NCI-H1092 (cell line): ENCODE measurements around the gene AADAT.
"Not testable (repeated sequence)": the region's sequence is repeated elsewhere in the genome, so short reads cannot be mapped to it uniquely, and the experiment has no call there.

ENCODE experiments used
- DNase-seq: peaks from one replicate; lab custom pipeline; 2025; lab: John Stamatoyannopoulos, UW

Gene AADAT

GRCh38 chr4:170089274-170089667 is 485 bp downstream of the AADAT start:
- peak; percentile 40 for DNase-seq

- DNase-seq, result no peak
These were observed 1.0 kb downstream of the AADAT start for GRCh38 chr4:170088716-170089115.

DNA sequence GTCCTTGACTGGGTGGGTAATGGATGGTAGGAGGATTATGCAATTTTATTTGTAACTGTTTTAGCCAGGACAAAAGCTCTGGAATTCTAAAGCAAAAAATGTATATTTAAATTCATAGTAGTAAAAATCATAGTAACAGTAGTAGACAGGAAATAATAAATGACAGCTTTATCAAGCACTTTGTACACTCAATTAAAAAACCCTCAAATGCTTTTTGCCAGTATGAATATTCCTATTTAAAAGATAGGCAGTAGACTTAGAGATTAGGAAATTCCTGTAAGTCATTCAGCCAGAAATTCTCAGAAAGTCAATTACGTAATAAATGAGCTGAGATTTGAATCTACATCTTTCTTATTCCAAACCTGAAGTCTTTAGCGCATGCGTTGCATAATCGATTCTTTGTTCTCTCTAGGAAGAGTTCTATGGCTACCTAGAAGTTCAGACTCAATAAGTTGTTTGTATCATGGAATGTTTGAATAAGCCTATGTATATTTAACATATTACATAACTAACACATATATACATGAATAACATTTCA is 2.5 kb downstream of the AADAT start:
- DNase-seq, result no peak

- DNase-seq, result no peak
These were observed 6.2 kb downstream of the AADAT start for GRCh38 chr4:170083541-170083940.

DNA sequence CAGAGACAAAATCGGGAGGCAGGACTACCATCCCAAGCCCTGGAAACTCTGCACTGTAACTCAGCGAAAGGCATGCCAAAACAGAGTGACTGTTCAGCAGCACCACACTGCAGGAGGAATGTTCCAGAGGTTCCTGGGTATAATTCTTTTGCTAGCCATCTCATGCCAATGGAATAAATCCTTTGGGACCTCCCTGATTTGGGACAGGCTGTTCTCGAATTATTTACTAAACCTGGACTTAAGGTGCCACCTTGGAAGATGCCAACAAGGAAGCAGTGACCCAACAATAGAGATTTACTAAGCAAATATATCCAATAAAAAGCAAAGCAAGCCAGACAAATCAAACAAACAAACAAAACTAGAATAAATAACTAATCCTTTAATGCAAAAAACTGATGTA is 9.3 kb downstream of the AADAT start:
- DNase-seq, result no peak

DNA sequence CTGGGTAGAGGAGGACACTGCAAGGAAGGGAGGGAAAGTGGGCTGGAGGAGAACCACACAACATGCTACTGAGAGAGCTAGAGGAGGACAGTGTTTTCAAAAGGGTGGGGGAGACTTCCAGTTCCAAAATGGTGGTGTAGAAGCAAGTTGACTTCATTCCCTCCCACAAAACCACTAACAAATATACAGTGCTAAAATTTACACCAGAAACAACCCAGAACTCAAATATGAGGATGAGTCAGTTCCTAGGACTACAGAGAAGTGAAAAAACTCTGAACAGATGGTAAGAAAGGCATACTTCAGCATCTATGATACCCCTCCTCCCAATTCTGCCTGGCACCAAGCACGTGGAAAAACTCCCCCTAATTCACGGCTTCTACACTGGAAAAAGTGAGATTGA is 9.8 kb downstream of the AADAT start:
- DNase-seq, result no peak

DNA sequence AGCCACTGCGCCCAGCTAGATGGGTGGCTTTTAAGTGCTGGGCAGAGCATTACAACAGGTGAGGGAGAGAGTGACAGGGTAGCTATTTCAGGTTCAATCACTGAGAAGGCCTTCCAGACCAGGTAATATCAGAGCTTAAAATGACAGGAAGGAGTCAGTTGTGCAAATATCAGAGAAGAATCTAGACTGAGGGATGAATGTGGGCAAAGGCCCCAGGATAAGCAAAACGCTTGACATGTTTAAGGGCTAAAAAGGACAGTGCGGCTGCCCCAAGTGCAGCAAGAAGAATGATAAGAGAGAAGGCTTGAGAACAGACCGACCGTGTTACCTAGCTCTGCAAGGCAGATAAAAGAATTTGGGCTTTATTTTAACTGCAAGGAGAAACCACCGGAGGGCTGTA is 18.6 kb downstream of the AADAT start:
- DNase-seq, result no peak

- DNase-seq, result no peak
These were observed 21.2 kb downstream of the AADAT start for GRCh38 chr4:170068438-170069128.

- DNase-seq, result no peak
These were observed 30.3 kb downstream of the AADAT start for GRCh38 chr4:170059421-170059820.

GRCh38 chr4:170058826-170059225 is 30.9 kb downstream of the AADAT start:
- no peak for DNase-seq

DNA sequence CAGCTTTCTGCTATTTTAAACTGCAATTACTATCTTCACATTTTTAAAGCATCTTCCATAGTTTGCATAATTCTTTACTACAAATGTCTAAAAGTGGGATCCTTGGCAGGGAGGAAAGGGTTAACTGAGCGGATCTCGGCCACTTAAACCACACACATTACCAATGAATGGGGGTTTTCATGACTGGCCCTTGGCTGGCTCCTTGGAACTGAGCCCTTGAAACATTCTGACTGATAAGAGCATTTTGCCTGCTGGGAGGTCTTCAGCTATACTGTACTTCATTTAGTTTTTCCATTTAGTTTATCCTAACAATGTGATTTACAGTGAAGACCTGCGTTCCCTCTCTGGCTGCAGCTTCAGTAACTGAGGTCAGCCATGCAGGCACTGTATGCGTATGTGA is 31.9 kb downstream of the AADAT start:
- DNase-seq, result no peak

DNA sequence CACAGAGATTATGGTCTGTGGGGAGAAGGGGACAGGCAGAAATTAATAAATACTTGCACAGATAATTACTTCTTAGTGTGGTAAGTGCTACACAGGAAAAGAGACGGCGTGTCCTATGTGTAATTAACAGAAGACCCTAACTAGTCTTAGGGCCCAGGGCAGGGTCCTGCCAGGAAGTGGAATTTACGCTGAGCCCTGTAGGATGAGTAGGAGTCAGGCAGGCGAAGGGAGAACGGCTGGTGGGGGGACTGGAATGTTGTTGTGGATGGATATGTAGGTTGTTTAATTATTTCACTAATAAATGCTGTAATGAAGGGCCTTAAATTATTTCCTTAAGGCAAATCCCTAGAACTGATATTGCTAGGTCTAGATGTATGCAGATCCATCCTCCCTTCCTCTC is 36.8 kb downstream of the AADAT start:
- DNase-seq, result no peak

- no peak for DNase-seq
These were observed 38.4 kb downstream of the AADAT start for GRCh38 chr4:170051402-170051801.

DNA sequence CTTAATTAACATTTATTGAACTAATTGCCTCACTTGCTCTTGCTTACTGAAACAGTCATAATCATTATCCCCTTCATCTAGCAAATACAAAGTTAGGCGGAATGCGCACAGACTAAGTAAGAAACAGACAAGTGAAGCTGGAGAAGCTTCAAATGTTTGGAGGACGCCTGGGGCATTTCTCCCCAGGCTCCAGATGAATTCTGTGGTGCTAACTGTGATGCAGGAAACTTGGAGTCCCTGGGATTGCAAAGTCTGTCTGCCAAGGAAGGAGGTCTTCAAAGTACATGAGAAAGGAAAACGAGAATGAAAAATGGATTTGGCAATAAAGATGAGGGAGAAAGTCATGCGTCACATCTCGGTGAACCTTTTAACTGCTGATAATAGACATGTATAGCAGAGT is 40.0 kb downstream of the AADAT start:
- DNase-seq, result no peak

GRCh38 chr4:170047771-170048354 is 41.9 kb downstream of the AADAT start:
- peak; percentile 43 for DNase-seq

DNA sequence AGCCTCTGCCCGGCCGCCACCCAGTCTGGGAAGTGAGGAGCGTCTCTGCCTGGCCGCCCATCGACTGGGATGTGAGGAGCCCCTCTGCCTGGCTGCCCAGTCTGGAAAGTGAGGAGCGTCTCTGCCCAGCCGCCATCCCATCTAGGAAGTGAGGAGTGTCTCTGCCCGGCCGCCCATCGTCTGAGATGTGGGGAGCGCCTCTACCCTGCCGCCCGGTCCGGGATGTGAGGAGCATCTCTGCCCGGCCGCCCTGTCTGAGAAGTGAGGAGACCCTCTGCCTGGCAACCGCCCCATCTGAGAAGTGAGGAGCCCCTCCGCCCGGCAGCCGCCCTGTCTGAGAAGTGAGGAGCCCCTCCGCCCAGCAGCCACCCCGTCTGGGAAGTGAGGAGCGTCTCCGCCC is 43.6 kb downstream of the AADAT start:
- not testable (repeated sequence) for DNase-seq

- DNase-seq, result no peak
These were observed 49.6 kb downstream of the AADAT start for GRCh38 chr4:170040031-170040680.

GRCh38 chr4:170038769-170039168 is 51.0 kb downstream of the AADAT start:
- no peak for DNase-seq

GRCh38 chr4:170038232-170038631 is 51.5 kb downstream of the AADAT start:
- DNase-seq, result no peak

GRCh38 chr4:170037481-170037880 is 52.3 kb downstream of the AADAT start:
- DNase-seq, result no peak

- DNase-seq, result no peak
These were observed 53.9 kb downstream of the AADAT start for GRCh38 chr4:170035845-170036244.

DNA sequence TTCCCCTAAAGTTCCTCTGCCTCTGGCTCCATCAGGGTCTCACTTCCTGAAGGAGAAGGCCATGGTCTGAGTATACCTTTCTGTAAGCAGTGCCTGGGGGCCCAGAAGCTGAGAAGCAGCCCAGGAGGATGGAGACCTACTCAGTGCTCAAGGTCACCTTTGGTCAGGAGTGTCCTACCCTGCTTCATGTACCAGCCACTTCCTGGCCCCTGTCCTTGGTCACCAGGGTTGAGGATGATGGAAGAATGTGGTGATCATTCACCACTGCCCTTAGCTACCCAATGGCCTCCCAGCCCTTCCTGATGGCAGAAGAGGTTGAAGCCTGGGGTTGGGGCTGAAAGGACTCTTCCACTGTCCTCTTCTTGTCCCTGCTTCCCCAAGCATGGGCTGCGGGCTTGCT is 54.5 kb downstream of the AADAT start:
- DNase-seq, result no peak

DNA sequence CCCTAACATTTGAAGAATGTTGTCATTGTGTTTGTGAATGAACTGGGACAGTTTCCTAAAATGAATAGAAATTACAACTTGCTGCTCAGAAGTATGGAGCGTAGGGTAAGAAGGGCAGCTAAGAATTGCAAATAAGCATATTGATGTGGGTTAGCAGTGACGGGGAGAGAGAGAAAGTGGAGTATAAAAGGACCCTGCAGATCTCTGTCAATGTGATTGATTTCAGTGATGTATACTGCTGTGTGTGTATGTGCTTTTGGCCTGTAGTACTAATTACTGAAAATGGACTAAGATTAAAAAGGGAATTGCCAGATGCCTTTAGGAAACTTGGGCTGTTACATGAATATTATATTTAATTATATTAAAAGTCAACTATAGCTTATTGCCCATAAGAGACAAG is 55.8 kb downstream of the AADAT start:
- DNase-seq, result no peak
